Measurements from ENCODE around the gene CCDC117. TPM values are rescaled to one million over a fixed set of nuclear protein-coding genes. Genes with fewer than 3 reads are reported as not detected.
"Not testable (repeated sequence)": the region's sequence is repeated elsewhere in the genome, so short reads cannot be mapped to it uniquely, and the experiment has no call there.

CCDC117 gene
- total RNA-seq, 1 experiment from 2014 or later = 40.0 TPM

DNA sequence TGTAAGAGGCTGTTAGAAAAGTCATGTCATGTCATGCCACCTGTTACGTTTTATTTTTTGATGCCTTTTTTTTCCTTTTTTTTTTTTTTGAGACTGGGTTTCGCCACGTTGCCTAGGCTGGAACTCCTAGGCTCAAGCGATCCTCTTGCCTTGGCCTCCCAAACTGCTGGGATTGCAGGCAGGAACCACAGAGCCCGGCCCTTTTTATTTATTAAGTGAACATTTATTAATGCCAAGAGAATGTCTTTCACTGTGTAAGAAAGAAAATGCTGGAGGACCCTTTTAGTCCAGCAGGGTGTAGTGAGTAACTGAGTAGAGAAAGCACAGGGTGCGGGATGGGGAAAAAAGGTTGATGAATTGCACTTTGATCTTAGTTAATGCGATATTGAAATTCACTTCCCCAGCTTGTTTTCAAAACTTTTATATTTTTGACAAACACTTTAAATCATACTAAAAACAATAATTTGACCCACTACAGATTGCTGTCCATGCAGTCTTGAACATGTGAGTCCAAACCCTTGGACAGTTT, 30.2 kb downstream of the CCDC117 start:
- Histone ChIP-seq H3T11ph (ENCODE audit: low read length) (no peak overlapping the region), H3K4ac (ENCODE audit: low read depth, low read length) (no peak overlapping the region), H3K56ac (ENCODE audit: insufficient read length, low read depth, low read length) (no peak overlapping the region), H4K20me1 (ENCODE audit: control insufficient read depth, insufficient read depth, insufficient read length) (no peaks in the 10 kb centered on the region), H3K18ac (ENCODE audit: insufficient read length, low read depth, low read length) (no peak overlapping the region), H3K4me1 (ENCODE audit: insufficient read depth, low read length) (no peaks in the 10 kb centered on the region; the same call in 1 of the 2 replicates), H4K5ac (ENCODE audit: insufficient read length, low read depth, low read length) (no peak overlapping the region), H2AFZ (ENCODE audit: low read length) (no peak overlapping the region), H2BK15ac (ENCODE audit: low read depth, low read length) (no peak overlapping the region), H3K79me1 (ENCODE audit: insufficient read depth, low read depth, low read length, poor library complexity, severe bottlenecking) (no peaks in the 10 kb centered on the region), H2AK5ac (ENCODE audit: insufficient read length, low read length) (no peak overlapping the region), H2BK20ac (ENCODE audit: low read depth, low read length, poor library complexity, severe bottlenecking) (no peak overlapping the region), H3K27me3 (ENCODE audit: insufficient read depth, low read length) (no peaks in the 10 kb centered on the region), H4K91ac (ENCODE audit: insufficient read length, low read depth, low read length) (no peak overlapping the region), H3K9ac (ENCODE audit: extremely low read depth, insufficient read length, low read length) (no peak overlapping the region), H2BK120ac (ENCODE audit: low read depth, low read length, poor library complexity, severe bottlenecking) (no peak overlapping the region), H3K27ac (ENCODE audit: insufficient read length, low read depth, low read length) (no peak overlapping the region), H3K23me2 (ENCODE audit: insufficient read length, low read depth, low read length, poor library complexity, severe bottlenecking) (peaks cover 15% of the 10 kb centered on the region), H3K14ac (ENCODE audit: insufficient read depth, low read length) (no peak overlapping the region), H2BK12ac (ENCODE audit: insufficient read length, low read depth, low read length) (no peak overlapping the region), H3K23ac (ENCODE audit: insufficient read length, low read depth, low read length) (no peak overlapping the region), H4K8ac (replicated peaks; ENCODE audit: insufficient read length, low read depth, low read length) (no peak overlapping the region), H2BK5ac (ENCODE audit: insufficient read length, low read length) (no peak overlapping the region), H3K79me2 (ENCODE audit: insufficient read depth, low read length) (peaks cover 7% of the 10 kb centered on the region; the same call in 1 of the 2 replicates), H3K9me3 (ENCODE audit: control insufficient read depth, low read depth, low read length) (no peaks in the 10 kb centered on the region), H3K4me2 (ENCODE audit: insufficient read depth, insufficient read length, low read length) (no peak overlapping the region)
- Mint-ChIP-seq H3K9me3 (no peaks in the 10 kb centered on the region; a peak in 1 of 5 replicates), H3K4me3 (peak overlapping the region in 1 of 2 experiments; percentile 71; a peak in 1 of 5 replicates), H3K4me1 (peaks cover 18 to 28% of the 10 kb centered on the region in 2 experiments), H3K27me3 (ENCODE audit: low read depth) (no peaks in the 10 kb centered on the region), H3K36me3 (ENCODE audit: insufficient read depth in 1 of 3, low read depth in 3 of 3) (peaks cover 14 to 19% (median 18%) of the 10 kb centered on the region in 3 experiments), H3K27ac (peak overlapping the region in 1 of 3 experiments; percentile 89; a peak in 3 of 7 replicates)
- TF ChIP-seq, protein P1, sequence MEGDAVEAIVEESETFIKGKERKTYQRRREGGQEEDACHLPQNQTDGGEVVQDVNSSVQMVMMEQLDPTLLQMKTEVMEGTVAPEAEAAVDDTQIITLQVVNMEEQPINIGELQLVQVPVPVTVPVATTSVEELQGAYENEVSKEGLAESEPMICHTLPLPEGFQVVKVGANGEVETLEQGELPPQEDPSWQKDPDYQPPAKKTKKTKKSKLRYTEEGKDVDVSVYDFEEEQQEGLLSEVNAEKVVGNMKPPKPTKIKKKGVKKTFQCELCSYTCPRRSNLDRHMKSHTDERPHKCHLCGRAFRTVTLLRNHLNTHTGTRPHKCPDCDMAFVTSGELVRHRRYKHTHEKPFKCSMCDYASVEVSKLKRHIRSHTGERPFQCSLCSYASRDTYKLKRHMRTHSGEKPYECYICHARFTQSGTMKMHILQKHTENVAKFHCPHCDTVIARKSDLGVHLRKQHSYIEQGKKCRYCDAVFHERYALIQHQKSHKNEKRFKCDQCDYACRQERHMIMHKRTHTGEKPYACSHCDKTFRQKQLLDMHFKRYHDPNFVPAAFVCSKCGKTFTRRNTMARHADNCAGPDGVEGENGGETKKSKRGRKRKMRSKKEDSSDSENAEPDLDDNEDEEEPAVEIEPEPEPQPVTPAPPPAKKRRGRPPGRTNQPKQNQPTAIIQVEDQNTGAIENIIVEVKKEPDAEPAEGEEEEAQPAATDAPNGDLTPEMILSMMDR (conservative IDR thresholded peaks at IDR 0.05) = 0 out of 3 replicates have a peak, but pooled peaks have one; percentile 27
- no peak for DNase-seq
- no CpG with 5 or more reads among the region's 7 CpGs for WGBS (ENCODE audit: extremely low coverage, insufficient read length, low lambda C conversion rate)

DNA sequence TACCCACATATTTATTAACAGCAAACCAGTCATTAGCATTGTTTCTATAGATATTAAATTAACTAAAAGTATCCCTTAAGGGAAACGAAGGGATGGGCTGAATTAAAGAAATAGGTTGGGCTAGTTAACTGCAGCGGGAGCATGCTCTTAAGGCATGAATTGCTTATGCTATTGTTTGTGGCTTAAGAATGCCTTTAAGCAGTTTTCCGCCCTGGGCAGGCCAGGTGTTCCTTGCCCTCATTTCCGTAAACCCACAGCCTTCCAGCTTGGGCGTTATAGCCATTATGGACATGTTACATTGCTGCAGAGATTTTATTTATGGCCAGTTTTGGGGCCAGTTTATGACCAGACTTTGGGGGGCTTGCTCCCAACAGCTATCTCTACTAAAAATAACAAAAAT, 32.9 kb downstream of the CCDC117 start:
- Mint-ChIP-seq H3K27ac (peak overlapping the region in 1 of 3 experiments; percentile 83; a peak in 3 of 7 replicates), H3K4me1 (peaks cover 12 to 21% of the 10 kb centered on the region in 2 experiments)
- not testable (repeated sequence) for H3K4ac ChIP-seq (ENCODE audit: low read depth, low read length); H3K79me2 ChIP-seq (ENCODE audit: insufficient read depth, low read length); H3K18ac ChIP-seq (ENCODE audit: insufficient read length, low read depth, low read length); H2BK15ac ChIP-seq (ENCODE audit: low read depth, low read length); H3K9me3 Mint-ChIP-seq; H3K27ac ChIP-seq (ENCODE audit: insufficient read length, low read depth, low read length); H3K9ac ChIP-seq (ENCODE audit: extremely low read depth, insufficient read length, low read length); H4K20me1 ChIP-seq (ENCODE audit: control insufficient read depth, insufficient read depth, insufficient read length); H3K4me2 ChIP-seq (ENCODE audit: insufficient read depth, insufficient read length, low read length); H3K4me3 Mint-ChIP-seq; H4K5ac ChIP-seq (ENCODE audit: insufficient read length, low read depth, low read length); H2BK120ac ChIP-seq (ENCODE audit: low read depth, low read length, poor library complexity, severe bottlenecking); DNase-seq; H3K14ac ChIP-seq (ENCODE audit: insufficient read depth, low read length); H3K27me3 ChIP-seq (ENCODE audit: insufficient read depth, low read length); H3K79me1 ChIP-seq (ENCODE audit: insufficient read depth, low read depth, low read length, poor library complexity, severe bottlenecking); H2BK5ac ChIP-seq (ENCODE audit: insufficient read length, low read length); H2BK12ac ChIP-seq (ENCODE audit: insufficient read length, low read depth, low read length); H3T11ph ChIP-seq (ENCODE audit: low read length); H2AK5ac ChIP-seq (ENCODE audit: insufficient read length, low read length); H3K9me3 ChIP-seq (ENCODE audit: control insufficient read depth, low read depth, low read length); H2AFZ ChIP-seq (ENCODE audit: low read length); H3K27me3 Mint-ChIP-seq (ENCODE audit: low read depth); H3K23me2 ChIP-seq (ENCODE audit: insufficient read length, low read depth, low read length, poor library complexity, severe bottlenecking); H4K91ac ChIP-seq (ENCODE audit: insufficient read length, low read depth, low read length); H4K8ac ChIP-seq (replicated peaks; ENCODE audit: insufficient read length, low read depth, low read length); H2BK20ac ChIP-seq (ENCODE audit: low read depth, low read length, poor library complexity, severe bottlenecking); H3K23ac ChIP-seq (ENCODE audit: insufficient read length, low read depth, low read length); H3K36me3 Mint-ChIP-seq (ENCODE audit: insufficient read depth in 1 of 3, low read depth in 3 of 3); H3K4me1 ChIP-seq (ENCODE audit: insufficient read depth, low read length); H3K56ac ChIP-seq (ENCODE audit: insufficient read length, low read depth, low read length)
- WGBS (ENCODE audit: extremely low coverage, insufficient read length, low lambda C conversion rate) = no CpG with 5 or more reads among the region's 5 CpGs

Measured in H9 (cell line).